Urothelium cell line (cell line): ENCODE results near the gene CDH4.
A peak's percentile ranks its signal among the peaks of the same experiment; 100 is the strongest.

Experiments
- DNase-seq: peaks from one replicate; pipeline ENCODE4 v3.0.0; 2011; ENCODE audit warnings: low spot score, mixed read lengths
- FAIRE-seq: peaks from 2 replicates; lab custom pipeline; 2011; peaks lifted over from hg19 to GRCh38; lab: Jason Lieb, UNC

The CDH4 gene

DNA sequence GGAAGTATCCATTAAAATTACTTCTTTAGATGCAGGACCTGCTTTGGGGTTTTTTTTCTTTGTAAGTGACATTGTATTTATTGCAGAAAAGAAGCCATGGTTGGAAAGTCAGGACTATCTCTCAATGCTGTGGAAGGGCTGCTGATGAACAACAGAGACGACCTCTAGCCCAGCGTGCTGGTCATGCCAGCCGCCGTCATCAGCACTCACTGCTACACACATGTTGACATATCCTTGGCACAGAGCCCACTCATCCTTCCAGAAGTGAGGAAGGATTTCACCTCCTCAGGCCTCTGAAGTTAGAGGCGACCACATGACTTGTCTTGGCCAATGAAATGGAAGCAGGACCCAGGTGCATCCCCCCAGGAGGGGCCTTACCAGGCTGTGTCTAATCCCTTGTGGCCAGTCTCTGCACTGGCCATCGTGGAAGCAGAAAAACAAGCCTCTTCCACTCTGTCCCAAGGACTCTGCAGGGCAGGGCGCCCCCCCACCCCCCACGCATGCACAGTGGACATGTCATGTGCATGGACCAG lies 470.2 kb downstream of the CDH4 start:
- FAIRE-seq (no peak), DNase-seq (no peak)

DNA sequence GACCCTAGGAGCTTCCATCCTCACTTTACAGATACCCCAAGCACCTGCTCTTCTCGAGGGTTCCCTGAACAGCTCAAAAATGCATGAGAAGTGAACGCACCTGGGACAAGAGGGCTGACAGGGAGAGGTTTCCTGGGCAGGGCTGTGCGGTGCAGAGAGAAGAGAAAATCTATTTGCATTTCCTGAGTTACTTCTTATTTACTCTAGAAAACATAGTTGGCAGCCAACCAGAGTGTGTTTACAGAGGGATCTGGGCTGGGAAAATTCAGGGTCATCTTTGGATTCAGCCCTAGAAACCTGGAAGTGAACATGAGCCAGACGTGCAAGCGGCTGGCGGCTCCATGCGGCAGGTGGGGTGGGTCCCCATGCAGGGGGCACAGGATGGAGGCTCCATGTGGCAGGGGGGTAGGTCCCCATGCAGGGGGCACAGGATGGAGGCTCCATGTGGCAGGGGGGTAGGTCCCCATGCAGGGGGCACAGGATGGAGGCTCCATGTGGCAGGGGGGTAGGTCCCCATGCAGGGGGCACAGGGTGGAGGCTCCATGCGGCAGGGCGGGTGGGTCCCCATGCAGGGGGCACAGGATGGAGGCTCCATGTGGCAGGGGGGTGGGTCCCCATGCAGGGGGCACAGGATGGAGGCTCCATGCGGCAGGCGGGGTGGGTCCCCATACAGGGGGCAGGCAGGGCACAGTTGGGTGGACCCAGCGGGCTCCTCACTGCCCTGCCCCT lies 471.6 kb downstream of the CDH4 start:
- DNase-seq, result no peak
- FAIRE-seq, result no peak

DNA sequence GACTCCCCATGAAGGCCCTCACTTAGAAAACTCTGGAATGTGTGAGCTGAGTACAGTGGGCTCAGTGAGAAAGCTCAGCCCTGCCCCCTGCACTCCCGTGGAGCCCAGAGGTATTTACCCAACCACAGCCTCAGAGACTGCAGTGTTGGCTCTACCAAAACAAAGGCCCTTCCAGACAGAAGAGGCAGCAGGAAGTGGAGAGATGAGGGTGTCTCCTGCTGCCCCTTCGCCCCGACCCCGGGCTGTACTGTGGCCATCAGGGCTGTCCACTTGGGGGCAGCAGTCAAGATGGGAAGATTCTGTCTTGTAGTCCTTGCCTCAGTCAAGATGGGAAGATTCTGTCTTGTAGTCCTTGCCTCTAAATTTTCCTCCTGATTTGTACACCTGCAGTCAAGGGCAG lies 472.3 kb downstream of the CDH4 start:
- no peak for FAIRE-seq
- DNase-seq, result no peak

DNA sequence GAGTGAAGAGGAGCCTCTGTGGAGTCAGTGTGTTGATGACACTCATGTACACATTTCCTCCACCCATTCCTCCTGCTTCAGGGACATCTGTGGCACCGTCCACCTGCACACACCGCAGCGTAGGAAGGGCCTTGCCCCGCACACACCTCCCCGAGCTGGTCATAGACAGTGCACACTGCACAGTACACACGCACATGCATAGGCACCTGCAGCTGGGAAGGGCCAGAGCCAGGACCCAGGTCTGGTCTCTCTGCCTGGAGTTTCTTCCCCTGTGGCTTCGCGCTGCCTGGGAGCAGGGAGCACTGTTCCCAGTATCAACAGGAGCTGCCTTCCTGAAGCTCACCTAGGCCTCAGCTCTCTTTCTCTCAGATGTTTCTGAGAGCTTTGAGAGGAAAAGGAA lies 473.1 kb downstream of the CDH4 start:
- FAIRE-seq (no peak), DNase-seq (no peak)

DNA sequence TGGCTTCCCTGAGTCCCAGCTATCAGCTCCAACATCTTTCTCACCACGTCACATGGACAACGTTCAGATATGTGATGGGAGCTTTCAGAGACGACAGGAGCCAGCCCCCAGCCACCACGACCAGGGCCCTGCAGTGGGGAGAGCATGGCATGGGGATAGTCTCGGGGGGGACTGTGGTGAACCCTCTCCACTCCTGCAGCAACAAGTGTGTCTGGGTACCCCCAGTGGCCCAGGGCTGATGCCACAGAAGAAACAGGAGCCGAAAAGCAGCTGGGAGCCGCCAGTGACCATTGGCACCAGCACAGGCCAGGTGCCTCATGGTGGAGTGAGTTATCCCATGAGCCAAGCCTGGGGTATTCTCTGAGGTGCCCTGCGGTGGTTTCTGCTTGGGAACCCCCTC lies 473.9 kb downstream of the CDH4 start:
- DNase-seq, result no peak
- no peak for FAIRE-seq

DNA sequence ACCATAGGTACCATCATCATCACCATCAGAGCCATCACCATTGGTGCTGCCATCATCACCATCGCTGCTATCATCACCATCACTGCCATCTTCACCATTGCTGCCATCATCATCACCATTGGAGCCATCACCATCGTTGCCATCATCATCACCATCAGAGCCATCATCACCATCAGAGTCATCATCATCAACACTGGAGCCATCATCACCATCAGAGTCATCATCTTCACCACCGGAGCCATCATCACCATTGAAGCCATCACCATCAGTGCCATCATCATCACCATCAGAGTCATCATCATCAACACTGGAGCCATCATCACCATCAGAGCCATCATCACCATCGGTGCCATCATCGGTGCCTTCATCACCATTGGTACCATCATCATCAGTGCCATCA lies 474.9 kb downstream of the CDH4 start:
- DNase-seq (no peak), FAIRE-seq (peak; percentile 91)

DNA sequence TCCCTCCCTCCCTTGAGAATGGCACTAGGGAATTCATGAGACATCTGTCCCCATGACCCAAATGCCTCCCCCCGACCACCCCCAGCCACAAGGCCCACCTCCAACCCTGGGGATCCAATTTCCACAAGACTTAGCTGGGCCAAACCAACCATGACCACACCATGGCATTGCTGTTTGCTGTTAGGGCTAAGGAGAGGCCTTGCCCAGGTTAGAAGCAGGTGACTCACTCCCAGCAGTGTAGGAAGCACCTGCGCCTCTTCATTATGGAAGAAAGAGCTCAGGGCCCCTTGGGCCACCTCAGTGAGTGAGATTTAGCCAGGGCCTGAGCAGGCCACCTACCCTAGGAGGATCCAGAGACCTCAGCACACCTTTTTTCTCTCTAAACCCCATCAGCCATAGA lies 475.7 kb downstream of the CDH4 start:
- no peak for FAIRE-seq
- DNase-seq, result no peak

DNA sequence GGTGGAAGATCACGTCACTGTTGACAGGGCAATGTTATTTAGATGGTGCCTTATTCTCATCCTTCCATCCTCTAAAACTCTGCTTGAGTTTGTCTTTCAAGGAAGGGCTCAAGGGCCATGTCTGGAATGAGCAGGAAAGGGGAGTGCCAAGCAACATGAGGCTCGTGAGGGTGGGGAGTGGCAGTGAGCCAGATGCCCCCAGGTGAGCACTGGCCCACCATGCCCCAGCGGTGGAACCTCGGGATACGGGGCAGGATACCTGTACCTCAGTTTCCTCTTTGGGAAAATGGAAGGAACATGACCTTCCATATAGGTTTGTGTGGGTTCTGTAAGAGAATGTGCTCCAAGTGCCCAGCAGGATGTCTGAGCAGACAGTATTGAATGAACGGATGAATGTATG lies 476.3 kb downstream of the CDH4 start:
- FAIRE-seq (no peak), DNase-seq (no peak)

DNA sequence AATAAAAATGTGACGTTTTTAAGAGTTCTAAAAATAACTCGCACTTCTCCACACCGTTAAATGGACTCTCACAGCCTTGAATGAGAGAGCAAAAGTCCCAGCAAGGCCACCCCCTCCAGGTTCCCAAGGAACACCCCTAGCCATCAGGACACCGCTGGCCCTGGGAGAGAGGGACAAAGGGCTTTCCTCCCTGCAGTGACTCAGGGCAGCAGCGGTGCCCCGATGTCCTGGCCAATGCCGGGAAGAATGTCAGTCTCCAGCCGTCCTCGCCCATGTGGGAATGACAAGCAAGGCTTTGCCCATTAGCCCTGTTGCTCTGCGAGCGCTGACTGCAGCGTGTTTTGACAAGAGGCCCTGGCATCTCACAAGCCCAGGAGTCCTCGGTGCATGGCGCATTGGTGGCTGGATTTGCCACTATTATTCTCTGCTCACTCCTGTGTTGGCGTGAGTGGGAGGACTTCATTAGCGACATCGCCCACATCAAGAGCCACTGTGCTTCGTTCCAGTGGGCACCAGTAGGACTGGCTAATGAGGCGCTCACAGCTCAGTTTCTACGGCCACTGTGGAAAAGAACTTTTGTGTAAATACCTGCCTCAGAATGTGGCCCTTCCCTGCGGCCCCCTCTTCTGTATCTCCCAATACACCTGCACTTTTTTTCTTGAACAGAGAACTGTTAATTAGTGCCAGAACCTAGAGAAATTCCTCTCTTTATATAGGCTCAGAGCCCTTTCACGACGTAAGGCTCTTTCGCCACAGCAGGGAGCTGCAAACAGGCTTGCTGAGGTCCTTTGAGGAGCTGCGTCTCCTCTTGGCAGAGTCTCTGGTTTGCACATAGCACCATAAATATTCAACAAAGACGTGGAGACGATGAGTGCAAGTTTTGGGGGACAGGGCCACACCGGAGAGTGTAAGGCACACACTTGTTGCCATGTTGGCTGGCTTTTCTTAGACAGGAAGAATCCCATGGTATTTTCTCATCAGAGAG lies 477.0 kb downstream of the CDH4 start:
- no peak for FAIRE-seq
- no peak for DNase-seq

DNA sequence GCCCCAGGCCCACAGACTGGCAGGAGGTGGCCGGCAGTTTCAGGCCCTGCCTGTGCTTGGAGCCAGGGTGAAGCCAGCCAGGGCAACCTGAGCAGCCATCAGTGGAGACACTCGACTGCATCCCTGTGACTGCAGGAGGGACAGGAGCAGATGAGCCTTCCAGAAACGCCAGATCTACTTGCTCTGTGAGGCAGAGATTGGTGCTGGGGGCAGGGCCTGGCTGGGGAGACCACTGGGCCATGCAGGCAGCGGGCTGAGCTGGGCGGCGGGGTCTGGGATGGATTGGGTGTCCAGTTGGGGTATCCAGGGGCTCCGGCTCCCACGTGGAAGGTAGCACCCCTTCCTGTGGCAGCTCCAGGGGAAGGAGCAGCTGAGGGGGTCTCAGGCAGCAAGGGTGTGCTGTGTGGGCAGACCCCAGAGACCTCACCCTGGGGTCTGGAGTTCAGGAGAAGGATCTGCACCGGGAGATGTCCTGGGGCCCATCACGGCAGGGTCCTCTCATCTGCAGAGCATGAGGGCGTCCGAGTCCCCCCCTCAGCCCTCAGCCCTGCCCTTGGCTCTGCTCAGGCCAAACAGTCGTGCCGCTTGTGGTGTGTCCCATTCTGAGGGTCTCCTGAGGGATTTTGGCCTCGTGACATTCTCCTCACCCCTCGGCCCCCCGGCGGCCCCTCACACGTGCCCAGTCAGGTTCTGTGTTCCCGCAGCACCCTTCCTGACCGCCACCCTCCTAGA lies 478.7 kb downstream of the CDH4 start:
- DNase-seq (no peak), FAIRE-seq (no peak)

DNA sequence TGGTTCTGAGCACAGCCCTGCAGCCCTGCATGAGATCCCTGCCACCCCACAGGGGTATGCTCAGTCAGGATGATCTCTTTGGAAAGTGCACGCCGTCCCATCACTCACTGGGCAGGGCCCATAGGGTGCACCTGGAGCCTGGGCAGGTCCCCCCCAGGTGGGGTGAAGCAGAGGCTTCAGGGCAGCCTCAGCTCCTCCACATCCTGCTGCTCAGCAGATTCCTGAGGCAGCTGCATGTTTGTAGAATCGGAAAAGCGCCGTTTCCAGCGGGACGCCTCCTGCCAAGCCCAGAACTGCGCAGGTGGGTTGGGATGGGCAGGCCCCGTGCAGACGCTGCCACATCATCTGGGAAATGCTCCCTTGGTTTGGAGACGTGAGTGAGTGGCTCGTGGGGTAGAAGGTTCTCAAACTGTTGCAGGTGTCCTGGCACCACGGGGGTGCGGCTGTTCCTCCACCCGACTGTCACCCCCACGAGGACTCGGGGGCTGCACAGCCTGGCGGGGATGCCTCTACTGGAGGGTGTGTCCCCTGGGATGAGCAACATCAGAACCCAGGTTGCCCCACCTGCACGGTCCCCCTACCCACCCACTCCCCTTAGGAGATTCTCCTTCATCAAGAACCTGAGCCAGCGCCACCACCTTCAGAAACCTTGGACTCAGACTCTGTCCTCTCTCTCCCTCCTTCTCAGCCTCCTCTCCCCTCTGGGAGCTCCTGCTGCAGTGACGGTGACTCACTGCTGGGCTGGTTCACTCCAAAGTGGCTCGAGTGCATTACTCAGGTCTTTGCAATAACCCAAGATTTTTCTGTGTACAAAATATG lies 479.5 kb downstream of the CDH4 start:
- DNase-seq, result peak; percentile 41
- no peak for FAIRE-seq

DNA sequence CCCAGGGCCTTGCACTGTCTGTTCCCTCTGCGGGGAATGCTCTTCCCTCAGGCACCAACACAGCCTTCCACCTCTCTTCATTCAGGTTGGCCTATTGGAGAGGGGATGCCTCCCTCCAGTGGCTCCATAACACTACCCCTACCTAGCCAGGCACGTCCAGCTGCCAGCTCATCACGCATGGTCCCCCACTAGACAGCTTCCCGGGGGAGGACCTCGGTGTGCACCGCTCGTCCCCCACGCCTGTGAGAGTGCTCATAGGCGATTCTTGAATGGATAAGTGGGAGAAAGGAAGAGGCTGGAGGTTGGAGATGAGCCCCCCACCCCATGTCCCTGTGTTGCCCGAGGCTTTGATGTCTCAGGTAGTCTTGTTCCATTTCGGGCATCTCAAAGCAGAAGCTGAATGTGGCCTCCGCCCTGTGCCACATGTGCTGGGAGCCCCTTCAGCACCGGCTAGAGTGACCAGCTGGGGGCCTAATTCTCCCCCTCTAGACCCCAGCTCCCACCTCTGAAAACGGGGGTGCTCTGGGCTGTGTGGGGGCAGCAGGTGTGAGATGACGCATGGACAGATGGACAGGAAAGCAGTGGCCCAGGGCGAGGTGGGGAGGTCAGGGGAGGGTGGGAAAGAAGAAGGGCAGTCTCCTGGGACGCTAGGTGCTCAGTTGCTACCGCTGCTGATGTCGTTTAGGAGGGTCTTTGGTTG lies 480.6 kb downstream of the CDH4 start:
- FAIRE-seq (no peak), DNase-seq (no peak)

DNA sequence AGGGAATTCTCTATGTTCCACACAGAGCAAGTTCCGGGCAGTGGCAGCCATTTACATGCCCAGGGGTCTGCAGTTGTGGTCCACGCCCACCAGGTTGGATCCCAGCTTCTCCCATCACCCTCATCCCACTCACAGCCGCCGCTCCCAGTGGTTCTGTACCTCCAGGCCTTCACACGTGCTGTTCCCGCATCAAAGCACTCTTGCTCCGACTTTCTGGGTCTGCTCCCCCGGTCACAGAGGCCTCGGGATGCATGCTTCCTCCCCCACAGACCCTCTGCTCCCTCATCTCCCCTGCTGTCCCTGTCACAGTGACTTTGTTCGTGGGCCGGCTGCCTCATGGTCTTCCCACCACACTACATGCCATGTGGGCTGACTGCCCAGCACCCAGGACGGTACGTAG lies 481.2 kb downstream of the CDH4 start:
- DNase-seq, result no peak
- FAIRE-seq, result no peak

DNA sequence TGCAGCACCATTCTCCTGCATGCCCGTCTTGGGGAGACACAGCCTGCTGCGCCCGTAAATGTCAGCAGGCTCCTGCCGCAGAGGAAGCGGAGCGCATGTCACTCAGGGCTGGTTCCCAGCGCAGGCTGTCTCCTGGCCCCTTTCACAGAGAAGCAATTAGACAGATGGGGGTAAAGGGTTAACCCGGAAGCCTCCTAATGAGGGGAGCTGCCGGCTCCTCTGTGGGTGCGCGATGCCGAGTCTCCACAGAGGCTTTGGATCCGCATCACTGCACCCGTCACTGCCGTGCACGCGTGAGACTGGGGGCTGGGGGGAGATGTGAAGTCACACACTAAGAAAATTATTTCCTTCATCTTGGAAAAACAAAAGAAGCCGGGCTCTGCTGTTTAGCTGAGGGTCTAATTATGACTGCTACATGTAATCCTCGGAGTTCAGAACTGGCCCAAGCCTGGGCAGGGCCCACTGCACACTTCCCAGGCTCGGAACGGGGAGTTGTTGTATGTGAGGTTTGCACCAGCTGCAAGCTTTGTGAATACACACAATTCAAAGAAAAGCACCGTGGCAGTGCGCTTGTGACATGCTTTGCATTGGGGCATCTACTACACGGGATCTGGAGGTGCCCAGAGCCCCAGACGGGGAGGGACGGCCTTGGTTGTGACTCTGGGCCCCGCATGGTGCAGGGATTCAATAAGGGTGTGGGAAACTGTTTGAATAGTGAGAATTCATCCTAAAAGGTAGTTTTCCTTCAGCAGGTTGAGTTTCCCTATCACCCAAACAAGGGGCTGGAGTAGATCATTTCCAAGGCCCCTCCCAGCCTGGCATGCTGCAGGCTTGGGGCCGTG lies 482.1 kb downstream of the CDH4 start:
- FAIRE-seq (no peak), DNase-seq (no peak)

DNA sequence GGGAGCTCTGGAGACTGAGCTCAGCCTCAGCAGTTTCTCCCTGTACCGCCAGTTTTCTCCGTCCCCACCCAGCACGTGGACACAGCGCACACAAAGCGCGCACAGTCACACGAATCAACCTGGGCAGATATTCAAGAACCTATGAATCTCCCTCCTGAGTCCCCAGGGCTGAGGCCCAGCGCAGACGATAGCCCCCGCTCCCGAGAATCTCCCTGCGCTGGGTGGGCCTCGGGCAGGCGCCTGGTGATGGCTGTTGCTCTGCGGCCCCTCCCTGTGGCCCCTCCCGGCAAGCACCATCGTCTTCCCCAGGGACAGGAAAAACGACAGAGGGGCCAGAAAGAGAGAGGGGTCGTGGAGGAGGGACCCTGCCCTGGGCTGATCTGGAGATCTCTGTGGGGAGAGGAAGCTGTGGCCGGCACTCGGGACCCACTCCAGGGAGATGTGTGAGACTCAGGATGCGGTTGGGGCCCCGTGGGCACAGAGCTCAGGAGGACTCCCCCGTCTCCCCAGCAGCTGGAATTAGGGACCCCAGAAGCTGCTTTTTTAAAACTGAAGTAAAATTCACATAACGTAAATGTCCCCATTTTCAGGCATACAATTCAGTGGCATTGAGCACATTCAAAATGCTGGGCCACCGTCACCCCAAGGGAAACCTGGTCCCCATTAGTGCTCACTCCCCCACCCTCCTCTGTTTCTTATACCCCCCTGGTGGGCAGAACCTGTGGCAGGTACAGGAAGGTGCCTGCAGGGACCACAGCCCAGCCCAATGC lies 482.9 kb downstream of the CDH4 start:
- FAIRE-seq (no peak), DNase-seq (no peak)

DNA sequence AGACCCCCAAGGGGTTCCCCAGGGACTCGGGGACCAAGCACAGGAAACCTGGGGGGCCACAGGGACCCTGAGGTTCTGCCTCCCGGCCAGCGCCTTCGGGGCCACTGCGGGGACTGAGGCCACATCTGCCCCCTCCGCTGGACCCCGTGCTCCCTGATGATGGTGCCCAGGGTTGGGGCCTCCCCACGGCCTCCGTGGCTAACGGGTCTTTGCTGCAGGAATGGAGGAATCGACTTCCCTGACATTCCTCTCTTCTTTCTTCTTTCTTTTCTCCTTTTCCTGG lies 483.4 kb downstream of the CDH4 start:
- no peak for FAIRE-seq
- DNase-seq, result no peak

DNA sequence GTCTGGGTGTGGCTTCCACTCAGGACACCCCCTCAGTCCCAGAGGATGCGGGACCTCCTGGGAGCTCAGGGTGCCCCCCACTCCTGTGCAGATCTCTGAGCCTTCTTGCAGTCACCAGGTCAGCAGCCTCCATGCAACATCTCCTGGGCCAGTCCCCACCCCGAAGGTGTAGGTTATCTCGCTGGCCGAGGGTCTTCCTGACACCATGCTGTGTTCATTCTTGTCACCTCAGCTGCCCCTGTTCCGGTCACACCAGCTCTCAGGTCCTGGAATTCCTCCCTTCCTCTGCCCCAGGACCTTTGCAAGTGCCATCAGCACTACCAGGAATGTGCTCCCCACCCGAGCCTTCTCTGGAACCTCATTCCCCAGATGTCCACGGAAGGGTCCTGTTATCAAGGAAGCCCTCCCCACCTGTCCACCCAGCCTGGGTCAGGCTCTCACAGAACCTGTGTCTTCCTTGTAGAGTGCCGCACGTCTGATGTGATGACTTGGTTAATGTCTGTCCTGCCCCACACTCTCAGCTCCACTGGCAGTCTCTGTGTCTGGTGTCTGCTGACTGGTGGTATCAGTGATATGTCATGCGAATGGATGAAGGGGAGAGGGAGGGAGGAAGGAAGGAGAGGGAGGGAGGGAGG lies 484.1 kb downstream of the CDH4 start:
- DNase-seq (no peak), FAIRE-seq (no peak)

DNA sequence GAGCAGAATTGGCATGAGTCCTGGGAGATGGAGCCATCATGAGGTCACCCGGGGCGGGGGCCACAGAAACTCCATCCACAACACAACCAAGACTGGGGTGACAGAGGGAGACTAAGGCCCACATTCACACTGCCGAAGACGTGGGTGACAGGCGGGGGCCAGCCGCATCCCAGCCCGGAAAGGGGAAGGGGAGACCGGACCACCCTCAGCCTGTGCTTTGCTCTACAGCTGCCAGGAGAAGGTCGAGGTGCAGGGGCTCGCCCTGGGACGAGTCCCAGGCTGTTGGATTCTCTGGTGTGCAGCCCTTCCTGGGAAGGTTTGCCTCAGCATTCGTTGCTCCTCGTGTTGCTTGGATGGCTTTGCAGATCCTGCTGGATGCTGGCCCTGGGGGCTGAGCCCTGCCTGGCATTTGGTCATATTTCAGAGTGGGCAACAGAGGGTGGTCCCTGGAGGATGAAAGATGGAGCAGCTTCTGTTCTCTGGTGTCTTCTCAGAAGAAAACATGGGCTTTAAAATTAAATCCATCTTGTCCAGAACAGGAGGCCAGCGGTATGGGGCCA lies 484.8 kb downstream of the CDH4 start:
- no peak for FAIRE-seq
- no peak for DNase-seq
